Neural progenitor cell (in vitro differentiated cells): ENCODE measurements around the gene UCP1. TPM values are rescaled to one million over a fixed set of nuclear protein-coding genes. Genes with fewer than 3 reads are reported as not detected.

Experiments used
- small RNA-seq: library from RNA; depleted of rRNA; stranded (forward); fragments of <200 nt; gene quantifications from one replicate; pipeline ENCODE3, GENCODE V24; 2015
- total RNA-seq: library from RNA; depleted of rRNA; stranded (reverse); fragments of >200 nt; gene quantifications from 2 replicates; pipeline ENCODE4 v1.2.3, GENCODE V29; 2015; ENCODE audit warnings: low replicate concordance

UCP1 gene
- total RNA-seq, 1 donor from 2014 or later, result 0.28 TPM

Small RNA genes within 50 kb of the gene (small RNA-seq; reads per million reads assigned to genes)
- gene AC108019.1 (not detected), gene RN7SL152P (not detected)

Other genes with a start within 250 kb of the UCP1 start
- gene SCOC, start 195.3 kb downstream of the UCP1 start, total RNA-seq, result 94.6 and 170 TPM in 2 replicates
- gene CLGN, start 141.3 kb downstream of the UCP1 start, total RNA-seq, result 22.7 and 37.8 TPM in 2 replicates
- not detected in 2 replicates for gene MGAT4D, start 70.7 kb downstream of the UCP1 start, total RNA-seq
- gene ELMOD2, start 44.8 kb downstream of the UCP1 start, total RNA-seq, result 66.1 and 128 TPM in 2 replicates
- gene TBC1D9, start 187.4 kb upstream of the UCP1 start, total RNA-seq, result 8.8 and 11.3 TPM in 2 replicates